H1 (cell line): ENCODE data around the gene DLX4. TPM values are rescaled to one million over a fixed set of nuclear protein-coding genes. Genes with fewer than 3 reads are reported as not detected.

Experiments used
- CTCF ChIA-PET: fragments of 300-600 bp; sonication (Branson Sonifier 250); formaldehyde crosslinking; loops from one replicate; lab custom pipeline; 2021; ENCODE audit not compliant: partially characterized antibody; lab: Charles Lee
- POLR2A ChIA-PET: fragments of 300-600 bp; sonication (Branson Sonifier 250); formaldehyde crosslinking; loops from one replicate; lab custom pipeline; 2021; ENCODE audit warnings: inconsistent platforms; ENCODE audit not compliant: partially characterized antibody; lab: Charles Lee
- DNase-seq, 2 experiments: peaks; one replicate each; pipeline versions ENCODE4 v3.0.0 to v3.0.0-alpha.2; 2010 to 2022; ENCODE audit warnings: low spot score in 2 of 2, low read depth in 1 of 2, mixed read lengths in 1 of 2
- FAIRE-seq: peaks from 2 replicates; lab custom pipeline; 2011; peaks lifted over from hg19 to GRCh38; lab: Jason Lieb, UNC
- H2AFZ ChIP-seq: 2 replicates; pipeline ENCODE4 v1.8.1; 2012; ENCODE audit warnings: low read length, inconsistent platforms
- H2AK5ac ChIP-seq: 2 replicates; pipeline ENCODE4 v1.6.1; 2013; ENCODE audit warnings: low read depth, low read length
- H2BK120ac ChIP-seq: replicated peaks from 2 replicates; pipeline ENCODE3; 2013; ENCODE audit warnings: low read depth, low read length, inconsistent platforms
- H2BK12ac ChIP-seq: 2 replicates; pipeline ENCODE4 v1.6.1; 2013; ENCODE audit warnings: low read depth, low read length
- H2BK15ac ChIP-seq: 2 replicates; pipeline ENCODE4 v1.6.1; 2013; ENCODE audit warnings: low read length
- H2BK20ac ChIP-seq: 2 replicates; pipeline ENCODE4 v1.6.1; 2013; ENCODE audit warnings: low read length
- H2BK5ac ChIP-seq: 2 replicates; pipeline ENCODE4 v1.6.1; 2013; ENCODE audit warnings: low read depth, low read length
- H3K14ac ChIP-seq: 2 replicates; pipeline ENCODE4 v1.6.1; 2013; ENCODE audit warnings: inconsistent platforms; ENCODE audit not compliant: insufficient read length
- H3K18ac ChIP-seq: 2 replicates; pipeline ENCODE4 v1.6.1; 2013; ENCODE audit warnings: low read length; ENCODE audit errors: extremely low read depth
- H3K23ac ChIP-seq: 2 replicates; pipeline ENCODE4 v1.6.1; 2013; ENCODE audit warnings: inconsistent platforms; ENCODE audit not compliant: insufficient read length
- H3K23me2 ChIP-seq: 2 replicates; pipeline ENCODE4 v1.6.1; 2013; ENCODE audit warnings: low read depth, low read length
- H3K27ac ChIP-seq: 2 replicates; pipeline ENCODE4 v1.6.1; 2011; ENCODE audit warnings: low read depth, low read length, inconsistent platforms
- H3K27me3 ChIP-seq, 4 experiments: replicated peaks in 1 of 4; 1 replicate in 1 of 4; 2 replicates in 3 of 4; pipeline versions ENCODE4 v1.6.1 to v1.8.1; 2011 to 2013; ENCODE audit warnings: low read length in 3 of 4, mild to moderate bottlenecking in 3 of 4, inconsistent platforms in 2 of 4, mixed read lengths in 2 of 4, moderate library complexity in 1 of 4; ENCODE audit not compliant: control insufficient read depth in 3 of 4, insufficient read depth in 3 of 4; ENCODE audit errors: extremely low read depth in 1 of 4
- H3K36me3 ChIP-seq, 4 experiments: 2 replicates each; pipeline versions ENCODE4 v1.6.1 to v1.8.1; 2011 to 2013; ENCODE audit warnings: mild to moderate bottlenecking in 4 of 4, low read length in 3 of 4, moderate library complexity in 2 of 4, control low read depth in 1 of 4, inconsistent platforms in 1 of 4; ENCODE audit not compliant: insufficient read depth in 4 of 4, control insufficient read depth in 2 of 4
- H3K4ac ChIP-seq: replicated peaks from 2 replicates; pipeline ENCODE3; 2013; ENCODE audit warnings: low read length, low read depth, mixed read lengths, inconsistent platforms; ENCODE audit not compliant: insufficient read length
- H3K4me1 ChIP-seq, 4 experiments: replicated peaks in 1 of 4; 1 replicate in 1 of 4; 2 replicates in 3 of 4; pipeline versions ENCODE4 v1.6.1 to v1.8.1; 2011 to 2013; ENCODE audit warnings: low read length in 3 of 4, inconsistent platforms in 2 of 4, mixed read lengths in 1 of 4; ENCODE audit not compliant: insufficient read depth in 4 of 4, control insufficient read depth in 3 of 4
- H3K4me2 ChIP-seq, 2 experiments: 2 replicates each; pipeline versions ENCODE4 v1.6.1 to v1.8.1; 2011 to 2013; ENCODE audit warnings: low read depth in 2 of 2, low read length in 2 of 2, control low read depth in 1 of 2, inconsistent platforms in 1 of 2, mild to moderate bottlenecking in 1 of 2; ENCODE audit not compliant: insufficient read depth in 1 of 2
- H3K4me3 ChIP-seq, 4 experiments: fragments of 200-600, 300-600 bp in 1 of 4; sonication (generic), shearing (Covaris generic), sonication (Bioruptor Twin) in 1 of 4; 2 replicates each; pipeline versions ENCODE4 v1.5.1 to v1.8.1; 2011 to 2016; ENCODE audit warnings: low read length in 4 of 4, low read depth in 3 of 4, control low read depth in 2 of 4, inconsistent platforms in 2 of 4, mild to moderate bottlenecking in 2 of 4, mixed read lengths in 1 of 4, moderate library complexity in 1 of 4; ENCODE audit not compliant: insufficient read depth in 2 of 4; ENCODE audit errors: extremely low read depth in 1 of 4
- H3K56ac ChIP-seq: replicated peaks from 2 replicates; pipeline ENCODE3; 2013; ENCODE audit warnings: low read depth, mild to moderate bottlenecking, mixed read lengths, low read length, inconsistent platforms; ENCODE audit not compliant: insufficient read length
- H3K79me1 ChIP-seq: 2 replicates; pipeline ENCODE4 v1.6.1; 2013; ENCODE audit warnings: low read depth, low read length, control low read depth
- H3K79me2 ChIP-seq, 2 experiments: 2 replicates each; pipeline versions ENCODE4 v1.6.1 to v1.8.1; 2012 to 2013; ENCODE audit warnings: low read length in 2 of 2, mild to moderate bottlenecking in 2 of 2, inconsistent platforms in 1 of 2; ENCODE audit not compliant: insufficient read depth in 2 of 2, control insufficient read depth in 1 of 2
- H3K9ac ChIP-seq, 4 experiments: replicated peaks in 1 of 4; 1 replicate in 1 of 4; 2 replicates in 3 of 4; pipeline versions ENCODE4 v1.6.1 to v1.8.1; 2011 to 2013; ENCODE audit warnings: low read depth in 3 of 4, low read length in 3 of 4, control low read depth in 2 of 4, mild to moderate bottlenecking in 2 of 4, moderate library complexity in 2 of 4, inconsistent platforms in 1 of 4; ENCODE audit errors: extremely low read depth in 1 of 4
- H3K9me3 ChIP-seq, 2 experiments: 2 replicates each; pipeline versions ENCODE4 v1.6.1 to v1.8.1; 2012 to 2013; ENCODE audit warnings: mild to moderate bottlenecking in 2 of 2, moderate library complexity in 2 of 2, control low read depth in 1 of 2, inconsistent platforms in 1 of 2, low read depth in 1 of 2, low read length in 1 of 2, mixed read lengths in 1 of 2; ENCODE audit not compliant: insufficient read depth in 2 of 2
- H4K20me1 ChIP-seq, 2 experiments: replicated peaks in 1 of 2; 2 replicates each; pipeline versions ENCODE3 to v1.8.1; 2011 to 2013; ENCODE audit warnings: inconsistent platforms in 2 of 2, low read length in 2 of 2, mild to moderate bottlenecking in 1 of 2; ENCODE audit not compliant: insufficient read depth in 2 of 2, control insufficient read depth in 1 of 2
- H4K5ac ChIP-seq: 2 replicates; pipeline ENCODE4 v1.6.1; 2013; ENCODE audit warnings: low read length, low read depth, mixed read lengths, inconsistent platforms; ENCODE audit not compliant: insufficient read length
- H4K8ac ChIP-seq: 2 replicates; pipeline ENCODE4 v1.8.0; 2013; ENCODE audit warnings: mild to moderate bottlenecking, moderate library complexity, low read length, inconsistent platforms; ENCODE audit not compliant: insufficient read depth; ENCODE audit errors: extremely low read depth
- H4K91ac ChIP-seq: replicated peaks from 2 replicates; pipeline ENCODE3; 2013; ENCODE audit warnings: low read length, mixed read lengths, inconsistent platforms; ENCODE audit not compliant: insufficient read length
- CTCF ChIP-seq, 3 experiments: IDR thresholded peaks; 1 replicate in 2 of 3; 2 replicates in 1 of 3; pipeline versions ENCODE4 v1.5.1 to v1.6.1; 2011; ENCODE audit warnings: low read length in 3 of 3, mild to moderate bottlenecking in 3 of 3, inconsistent platforms in 2 of 3, low read depth in 1 of 3, moderate library complexity in 1 of 3; ENCODE audit not compliant: insufficient read depth in 1 of 3; ENCODE audit errors: control extremely low read depth in 1 of 3
- HDAC2 ChIP-seq, 2 experiments: fragments of 300-600 bp in 1 of 2; sonication (generic) in 1 of 2; IDR thresholded peaks; 2 replicates each; pipeline ENCODE4 v1.6.1; 2011 to 2012; ENCODE audit warnings: low read depth in 2 of 2, low read length in 2 of 2, mild to moderate bottlenecking in 2 of 2, moderate library complexity in 2 of 2, borderline replicate concordance in 1 of 2, inconsistent platforms in 1 of 2
- HDAC6 ChIP-seq: IDR thresholded peaks from one replicate; pipeline ENCODE4 v1.7.1; 2012; ENCODE audit warnings: low read depth, mild to moderate bottlenecking, inconsistent platforms, low read length, moderate library complexity
- NRF1 ChIP-seq: IDR thresholded peaks from 2 replicates; pipeline ENCODE4 v1.6.1; 2011; ENCODE audit warnings: mild to moderate bottlenecking, low read depth, low read length, improper control_type of control experiment
- RBBP5 ChIP-seq: IDR thresholded peaks from 2 replicates; pipeline ENCODE4 v1.7.1; 2012; ENCODE audit warnings: low read depth, mild to moderate bottlenecking, inconsistent platforms, low read length, moderate library complexity, borderline replicate concordance
- RFX5 ChIP-seq: IDR thresholded peaks from 2 replicates; pipeline ENCODE4 v1.6.1; 2011; ENCODE audit warnings: low read depth, low read length, improper control_type of control experiment, borderline replicate concordance
- TAF1 ChIP-seq: IDR thresholded peaks from 2 replicates; pipeline ENCODE4 v1.6.1; 2011; ENCODE audit warnings: mild to moderate bottlenecking, low read depth, low read length
- TAF7 ChIP-seq: optimal IDR thresholded peaks from 2 replicates; pipeline ENCODE3; 2011; ENCODE audit warnings: low read depth, mild to moderate bottlenecking, inconsistent platforms, low read length, moderate library complexity, borderline replicate concordance
- USF2 ChIP-seq: IDR thresholded peaks from 2 replicates; pipeline ENCODE4 v1.6.1; 2011; ENCODE audit warnings: low read length, improper control_type of control experiment
- WGBS, 2 experiments: shearing (Covaris generic) in 1 of 2; methylation state at CpG; one replicate each; pipeline versions ENCODE4 v1.1.6 to v1.1.7; 2013 to 2015; ENCODE audit warnings: low lambda C conversion rate in 2 of 2, mixed read lengths in 2 of 2, inconsistent platforms in 1 of 2, low coverage in 1 of 2, missing lambda C conversion rate in 1 of 2; ENCODE audit not compliant: insufficient replicate concordance in 2 of 2, insufficient coverage in 1 of 2, insufficient read length in 1 of 2; ENCODE audit errors: extremely low coverage in 1 of 2, missing lambda C conversion rate in 1 of 2; 5-methylcytosine and 5-hydroxymethylcytosine counted together
- polyA plus RNA-seq, 7 experiments: library from polyadenylated mRNA; depleted of rRNA in 3 of 7; stranded (reverse) in 5 of 7; unstranded in 2 of 7; fragments of >200 nt in 5 of 7; fragments of 200-250 nt in 2 of 7; gene quantifications; 1 replicate in 5 of 7; 2 replicates in 1 of 7; 4 replicates in 1 of 7; pipeline versions ENCODE4 v1.2.1 to v1.2.3, GENCODE V29; 2011 to 2013; ENCODE audit warnings: missing spikeins in 2 of 7, mixed read lengths in 2 of 7
- total RNA-seq: library from RNA; stranded (reverse); fragmentation: NEBNext Ultra II Directional; extraction: Animal tissue kit (Norgen Biotek cat#: 25700); gene quantifications from 2 replicates; pipeline ENCODE4 v1.2.1, GENCODE V29; 2021

The DLX4 gene
- total and polyA plus RNA-seq, 2 of the 8 experiments (the other 6 are each of a cell fraction or from before 2014, with no cell fraction given) = 0.67 to 0.80 TPM

DNA sequence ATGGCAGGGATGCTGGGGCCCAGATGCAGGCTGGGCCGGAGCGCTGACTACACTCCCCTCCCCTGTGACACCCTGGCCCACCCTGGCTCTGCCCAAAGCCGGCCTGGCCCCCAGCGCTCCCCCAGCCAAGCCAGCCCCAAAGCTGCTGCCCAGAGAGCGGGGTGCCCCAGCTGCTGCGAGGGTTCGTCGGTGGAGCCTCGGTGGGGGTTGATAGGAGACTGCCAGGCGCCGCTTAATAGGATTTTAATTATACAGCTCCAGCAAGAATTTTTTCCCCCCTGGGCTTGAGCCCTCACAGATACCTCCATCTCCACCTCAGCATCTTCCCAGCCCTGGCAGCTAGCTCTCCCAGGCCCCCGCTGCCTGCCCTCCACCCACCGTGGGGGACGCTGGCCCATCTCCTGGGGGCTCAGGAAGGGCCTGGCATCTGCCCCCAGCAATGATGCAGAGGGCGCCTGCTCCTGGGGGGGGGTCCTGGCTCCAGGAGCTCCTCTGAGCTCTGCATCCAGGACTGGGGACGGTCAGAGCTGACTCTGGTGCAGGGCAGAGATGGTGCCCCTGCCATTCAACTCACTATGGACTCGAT, 36.8 kb upstream of the DLX4 start:
- Histone ChIP-seq H3K4ac (no peak overlapping the region), H3K27me3 (no peaks in the 10 kb centered on the region), H2BK120ac (no peak overlapping the region), H2AK5ac (no peak overlapping the region), H4K5ac (no peak overlapping the region), H3K4me1 (peaks cover 0 to 10% (median 0%) of the 10 kb centered on the region in 4 experiments; a peak in 5 of 7 replicates), H4K91ac (no peak overlapping the region), H3K23ac (no peak overlapping the region), H2BK12ac (no peak overlapping the region), H3K14ac (no peak overlapping the region), H3K36me3 (no peaks in the 10 kb centered on the region), H3K27ac (no peak overlapping the region), H2BK5ac (no peak overlapping the region), H3K79me1 (no peaks in the 10 kb centered on the region), H4K20me1 (no peaks in the 10 kb centered on the region), H3K56ac (no peak overlapping the region), H3K9me3 (no peaks in the 10 kb centered on the region), H2BK20ac (no peak overlapping the region), H2BK15ac (no peak overlapping the region), H2AFZ (no peak overlapping the region), H3K4me3 (no peak overlapping the region), H3K9ac (no peak overlapping the region), H3K4me2 (no peak overlapping the region), H3K18ac (no peak overlapping the region), H3K23me2 (no peaks in the 10 kb centered on the region), H4K8ac (no peak overlapping the region), H3K79me2 (no peaks in the 10 kb centered on the region)
- DNase-seq (no peak), FAIRE-seq (no peak)
- ChIA-PET CTCF (interaction anchor here (0.6 to 10.3 kb wide), 12 partner anchors 12 to 72 kb away, joined by 3 to 87 read pairs (median 5); partner anchors contain the start of gene DLX3), POLR2A (interaction anchor here (0.7 to 1.0 kb wide), 3 partner anchors 9 to 23 kb away, joined by 3 to 5 read pairs (median 3); no protein-coding TSS in a partner anchor)
- WGBS, 2 experiments = 89% methylated on average over 17 of the region's 17 CpGs; no CpG with 5 or more reads in 1 of the 2 experiments
- TF ChIP-seq RBBP5 = no peak
- TF ChIP-seq TAF7 = no peak
- TF ChIP-seq HDAC6 = no peak
- TF ChIP-seq TAF1 = no peak
- TF ChIP-seq NRF1 = no peak
- no peak for TF ChIP-seq USF2
- TF ChIP-seq CTCF (IDR thresholded peaks at IDR 0.05; ENCODE audit: control extremely low read depth in 1 of 3, insufficient read depth in 1 of 3, low read depth in 1 of 3, low read length in 3 of 3) = no peak
- TF ChIP-seq HDAC2 (IDR thresholded peaks at IDR 0.05; ENCODE audit: borderline replicate concordance in 1 of 2, low read depth in 2 of 2, low read length in 2 of 2) = no peak
- no peak for TF ChIP-seq RFX5
